Left cardiac atrium (tissue), 4 donors: ENCODE measurements around the gene APBA2. TPM values are rescaled to one million over a fixed set of nuclear protein-coding genes. Genes with fewer than 3 reads are reported as not detected.
"Not testable (repeated sequence)": the region's sequence is repeated elsewhere in the genome, so short reads cannot be mapped to it uniquely, and the experiment has no call there.

Experiments
- ATAC-seq, 2 donors: fragments of 200-7000 bp; cut with Tn5 transposase; one replicate each; pipeline ENCODE4 v1.9.1; 2020; ENCODE audit warnings: mild to moderate bottlenecking in 2 of 2, moderate library complexity in 2 of 2
- DNase-seq: peaks from one replicate; pipeline ENCODE4 v3.0.0-alpha.2; 2020
- intact Hi-C, 2 donors: fragments of 100-400 bp; cut with DNase I; formaldehyde crosslinking; loops; one replicate each; pipeline versions ENCODE4 v1.14.1 to v1.15.1; 2022 to 2023
- total RNA-seq, 2 donors: library from RNA; stranded (reverse); fragmentation: NEBNext Ultra II Directional; extraction: Animal tissue kit (Norgen Biotek cat#: 25700); gene quantifications; one replicate each; pipeline ENCODE4 v1.2.1, GENCODE V29; 2021
- donor health status: DM: no; HTN: yes; CAD: no.
- donor health status: DM: no; HTN: yes; CAD: no; lungs with severe emphysema.
- donor health status: DM: yes; HTN: yes; CAD: no.
- donor health status: Dilated cardiomyopathy.

Gene APBA2
- total RNA-seq, 2 donors from 2014 or later = 0.73 to 0.85 TPM

GRCh38 chr15:29139540-29140459, 254.0 kb downstream of the APBA2 start:
- ATAC-seq (peak; percentile 78 to 84), DNase-seq (peak; percentile 43)
- intact Hi-C loops = loop anchor here in 1 of 2 donors (10.0 kb wide), 1 partner anchor 205 kb away; no protein-coding TSS in a partner anchor

GRCh38 chr15:29140475-29141307, 254.9 kb downstream of the APBA2 start:
- DNase-seq = no peak
- intact Hi-C loops = no loop called here
- ATAC-seq = no peak

DNA sequence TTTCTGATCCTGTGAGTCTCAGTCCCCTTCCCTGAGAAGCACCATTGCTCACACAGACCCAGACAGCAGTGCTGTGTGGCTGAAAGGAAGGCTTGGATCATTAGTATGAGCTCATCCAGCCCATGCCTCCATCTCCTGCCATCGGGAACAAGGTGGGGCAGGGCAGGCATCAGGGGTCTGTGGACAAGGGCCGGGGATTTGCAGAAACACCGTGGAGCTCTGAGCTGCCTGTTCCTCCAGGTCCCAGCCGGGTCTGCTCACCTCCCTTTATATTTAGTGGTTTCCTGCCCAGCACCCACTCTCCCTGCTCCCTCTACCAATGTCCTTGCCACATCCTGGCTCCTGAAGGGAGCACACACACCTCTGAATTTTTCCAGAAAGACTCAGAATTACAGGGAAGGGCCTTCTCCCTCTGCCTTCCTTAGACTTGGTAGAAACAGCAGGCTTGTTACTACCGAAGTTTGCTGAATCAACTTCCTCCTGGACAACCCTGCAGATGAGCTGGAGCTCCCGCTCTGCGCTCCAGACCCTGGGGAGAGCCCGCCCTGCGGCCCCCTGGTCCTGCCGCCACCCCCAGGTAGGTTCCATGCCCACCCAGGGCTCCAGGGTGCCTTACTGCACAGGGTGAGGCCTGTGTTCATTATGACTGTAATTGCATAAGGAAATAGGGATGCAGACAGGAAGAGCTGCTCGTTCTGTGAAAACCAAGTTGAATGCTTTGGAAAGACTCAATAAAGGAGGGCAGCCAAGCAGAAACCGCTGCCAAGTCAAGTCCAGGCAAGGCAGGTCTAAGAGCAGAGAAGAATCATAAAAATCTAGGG, 255.7 kb downstream of the APBA2 start:
- intact Hi-C loops = no loop called here
- no peak for ATAC-seq
- DNase-seq = no peak

- DNase-seq (no peak), ATAC-seq (no peak)
- intact Hi-C loops = no loop called here
Observed at GRCh38 chr15:29142129-29142747, 256.5 kb downstream of the APBA2 start.

- intact Hi-C loops = no loop called here
- ATAC-seq (no peak), DNase-seq (no peak)
Observed at GRCh38 chr15:29143293-29143692, 257.5 kb downstream of the APBA2 start.

DNA sequence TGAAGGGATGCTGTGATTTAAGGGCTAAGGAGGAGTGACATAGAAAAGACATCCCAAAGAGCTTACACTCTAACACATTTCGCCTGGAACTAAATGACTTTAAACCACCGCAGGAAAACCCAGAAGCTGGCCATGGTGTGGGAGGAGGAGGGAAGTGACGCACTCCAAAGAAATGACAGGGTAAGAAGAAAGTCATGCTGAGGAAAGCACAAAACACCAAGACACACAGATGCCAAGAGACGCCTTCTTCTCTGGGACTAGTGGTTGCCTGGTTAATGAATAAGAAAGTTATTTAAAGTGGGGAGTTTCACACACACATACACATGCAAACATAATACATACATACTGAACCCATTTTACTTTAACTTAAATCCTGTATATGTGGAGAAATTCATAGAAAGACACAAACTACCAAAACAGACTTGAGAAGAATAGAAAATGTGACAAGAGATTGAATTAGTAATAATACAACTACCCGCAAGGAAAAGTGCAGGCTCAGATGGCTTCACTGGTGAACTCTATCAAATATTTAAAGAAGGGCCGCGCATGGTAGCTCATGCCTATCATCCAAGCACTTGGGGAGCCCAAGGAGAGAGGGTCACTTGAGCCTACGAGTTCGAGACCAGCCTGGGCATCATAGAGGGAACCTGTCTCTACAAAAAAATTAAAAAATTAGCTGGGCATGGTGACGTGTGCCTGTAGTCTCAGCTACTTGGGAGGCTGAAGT, 258.3 kb downstream of the APBA2 start:
- ATAC-seq (no peak), DNase-seq (no peak)
- intact Hi-C loops = no loop called here

DNA sequence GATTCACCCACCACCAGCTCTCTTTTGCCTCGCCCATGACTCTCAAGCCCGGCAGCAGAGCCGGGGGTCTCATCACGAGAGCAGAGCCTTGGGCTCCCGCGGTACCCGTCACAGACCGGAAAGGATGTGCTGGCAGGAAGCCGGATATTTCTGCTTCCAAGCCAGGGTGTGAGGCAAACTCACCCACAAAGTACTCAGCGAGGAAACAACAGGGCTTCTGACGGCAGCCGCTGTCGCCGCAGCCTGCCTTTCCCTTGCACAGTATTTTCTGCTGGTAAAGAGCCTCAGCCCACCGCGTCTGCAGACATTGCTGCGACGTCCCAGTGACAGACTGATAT, 263.9 kb downstream of the APBA2 start:
- no peak for DNase-seq
- ATAC-seq = no peak
- intact Hi-C loops = no loop called here

GRCh38 chr15:29150515-29151483, 265.0 kb downstream of the APBA2 start:
- ATAC-seq (no peak), DNase-seq (no peak)
- intact Hi-C loops = no loop called here

- intact Hi-C loops = no loop called here
- no peak for ATAC-seq
- no peak for DNase-seq
Observed at GRCh38 chr15:29151484-29151857, 265.7 kb downstream of the APBA2 start.

- intact Hi-C loops = no loop called here
- ATAC-seq (no peak), DNase-seq (no peak)
Observed at GRCh38 chr15:29156521-29156920, 270.7 kb downstream of the APBA2 start.

GRCh38 chr15:29159771-29160455, 274.1 kb downstream of the APBA2 start:
- ATAC-seq = no peak
- intact Hi-C loops = no loop called here
- DNase-seq = no peak

DNA sequence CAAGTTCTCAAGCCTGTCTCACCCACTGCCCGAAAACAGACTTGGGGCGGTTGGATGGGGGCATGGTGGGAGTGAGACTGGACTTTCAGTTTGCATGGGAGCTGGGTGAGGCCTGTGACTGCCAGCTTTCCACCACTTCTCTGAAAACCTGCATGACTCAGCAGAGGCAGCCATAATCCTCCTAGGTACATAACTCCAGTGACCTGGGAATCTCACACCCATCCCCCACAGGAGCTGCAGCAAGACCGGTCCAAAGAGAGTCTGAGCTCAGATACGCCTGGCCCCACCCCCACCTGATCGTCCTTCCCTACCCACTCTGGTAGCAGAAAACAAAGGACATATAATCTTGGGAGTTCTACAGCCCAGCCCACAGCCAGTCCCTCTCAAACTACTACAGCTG, 276.6 kb downstream of the APBA2 start:
- intact Hi-C loops = no loop called here
- no peak for DNase-seq
- ATAC-seq = no peak

GRCh38 chr15:29167122-29167521, 281.3 kb downstream of the APBA2 start:
- ATAC-seq, DNase-seq, intact Hi-C loops: not testable (repeated sequence)
